Measurements from ENCODE around the gene PTPN22.

DNA sequence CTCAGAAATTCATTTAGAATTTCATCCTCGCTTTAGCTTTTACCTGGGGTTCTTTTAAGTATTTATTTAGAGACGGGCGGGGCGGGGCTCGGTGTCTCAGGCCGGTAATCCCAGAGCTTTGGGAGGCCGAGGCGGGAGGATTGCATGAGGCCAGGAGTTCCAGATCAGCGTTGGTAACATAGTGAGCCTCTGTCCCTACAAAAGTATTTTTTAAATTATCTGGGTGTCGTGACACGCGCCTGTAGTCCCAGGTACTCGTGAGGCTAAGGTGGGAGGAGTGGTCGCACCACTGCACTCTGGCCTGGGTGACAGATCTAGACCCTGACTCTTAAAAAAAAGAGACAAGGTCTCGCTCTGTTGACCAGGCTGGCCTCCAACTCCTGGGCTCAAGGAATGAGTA lies 58.3 kb downstream of the PTPN22 start:
- TF ChIP-seq, protein P1, sequence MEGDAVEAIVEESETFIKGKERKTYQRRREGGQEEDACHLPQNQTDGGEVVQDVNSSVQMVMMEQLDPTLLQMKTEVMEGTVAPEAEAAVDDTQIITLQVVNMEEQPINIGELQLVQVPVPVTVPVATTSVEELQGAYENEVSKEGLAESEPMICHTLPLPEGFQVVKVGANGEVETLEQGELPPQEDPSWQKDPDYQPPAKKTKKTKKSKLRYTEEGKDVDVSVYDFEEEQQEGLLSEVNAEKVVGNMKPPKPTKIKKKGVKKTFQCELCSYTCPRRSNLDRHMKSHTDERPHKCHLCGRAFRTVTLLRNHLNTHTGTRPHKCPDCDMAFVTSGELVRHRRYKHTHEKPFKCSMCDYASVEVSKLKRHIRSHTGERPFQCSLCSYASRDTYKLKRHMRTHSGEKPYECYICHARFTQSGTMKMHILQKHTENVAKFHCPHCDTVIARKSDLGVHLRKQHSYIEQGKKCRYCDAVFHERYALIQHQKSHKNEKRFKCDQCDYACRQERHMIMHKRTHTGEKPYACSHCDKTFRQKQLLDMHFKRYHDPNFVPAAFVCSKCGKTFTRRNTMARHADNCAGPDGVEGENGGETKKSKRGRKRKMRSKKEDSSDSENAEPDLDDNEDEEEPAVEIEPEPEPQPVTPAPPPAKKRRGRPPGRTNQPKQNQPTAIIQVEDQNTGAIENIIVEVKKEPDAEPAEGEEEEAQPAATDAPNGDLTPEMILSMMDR (IDR thresholded peaks at IDR 0.05): no peak
- TF ChIP-seq POLR2A (IDR thresholded peaks at IDR 0.05): no peak

Data from heart left ventricle (tissue), 13 donors.